HEK293T (cell line): Measurements from ENCODE around the gene DST.

Source experiments
- CTCF ChIA-PET: fragments of 350-600 bp; formaldehyde crosslinking; extraction: SDS; loops from one replicate; lab custom pipeline; 2021; ENCODE audit warnings: antibody characterized with exemption, inconsistent platforms; lab: Yijun Ruan, JAX
- POLR2A ChIA-PET: fragments of 350-600 bp; formaldehyde crosslinking; extraction: SDS; loops from one replicate; lab custom pipeline; 2020; ENCODE audit warnings: antibody characterized with exemption, inconsistent platforms; lab: Yijun Ruan, JAX
- DNase-seq: peaks from one replicate; pipeline ENCODE4 v3.0.0; 2012; ENCODE audit warnings: mixed read lengths; ENCODE audit errors: extremely low spot score
- ARNT ChIP-seq: fragments of 450-650 bp; IDR thresholded peaks from 2 replicates; pipeline ENCODE4 v1.6.1; 2017; ENCODE audit warnings: mild to moderate bottlenecking
- BHLHE40 ChIP-seq: fragments of 450-650 bp; IDR thresholded peaks from 2 replicates; pipeline ENCODE4 v1.6.1; 2016; ENCODE audit warnings: mild to moderate bottlenecking, moderate library complexity, borderline replicate concordance
- CTBP1 ChIP-seq: fragments of 450-650 bp; IDR thresholded peaks from 2 replicates; pipeline ENCODE4 v1.6.1; 2016; ENCODE audit warnings: borderline replicate concordance
- ELF4 ChIP-seq: fragments of 450-650 bp; IDR thresholded peaks from 2 replicates; pipeline ENCODE4 v1.6.1; 2017; ENCODE audit warnings: antibody characterized with exemption
- FOXA1 ChIP-seq: fragments of 450-650 bp; IDR thresholded peaks from 2 replicates; pipeline ENCODE4 v1.6.1; 2016; ENCODE audit warnings: mild to moderate bottlenecking
- FOXK2 ChIP-seq: fragments of 450-650 bp; IDR thresholded peaks from 2 replicates; pipeline ENCODE4 v1.6.1; 2016; ENCODE audit warnings: mild to moderate bottlenecking
- FOXM1 ChIP-seq: fragments of 450-650 bp; IDR thresholded peaks from 2 replicates; pipeline ENCODE4 v1.6.1; 2017; ENCODE audit warnings: mild to moderate bottlenecking, borderline replicate concordance
- HDGF ChIP-seq: fragments of 450-650 bp; IDR thresholded peaks from 2 replicates; pipeline ENCODE4 v1.6.1; 2017; ENCODE audit warnings: antibody characterized with exemption, borderline replicate concordance
- L3MBTL2 ChIP-seq: fragments of 450-650 bp; conservative IDR thresholded peaks from 2 replicates; pipeline ENCODE4 v1.6.1; 2016; ENCODE audit warnings: mild to moderate bottlenecking
- LEF1 ChIP-seq: fragments of 450-650 bp; IDR thresholded peaks from 2 replicates; pipeline ENCODE4 v1.6.1; 2017; ENCODE audit warnings: mild to moderate bottlenecking, borderline replicate concordance
- NFRKB ChIP-seq: fragments of 450-650 bp; IDR thresholded peaks from 2 replicates; pipeline ENCODE4 v1.6.1; 2016; ENCODE audit warnings: mild to moderate bottlenecking, moderate library complexity
- PKNOX1 ChIP-seq: fragments of 450-650 bp; IDR thresholded peaks from 2 replicates; pipeline ENCODE4 v1.6.1; 2016
- SP1 ChIP-seq: fragments of 450-650 bp; IDR thresholded peaks from 2 replicates; pipeline ENCODE4 v1.6.1; 2017
- SUZ12 ChIP-seq: fragments of 450-650 bp; IDR thresholded peaks from 2 replicates; pipeline ENCODE4 v1.6.1; 2016; ENCODE audit warnings: mild to moderate bottlenecking
- TARDBP ChIP-seq: fragments of 450-650 bp; IDR thresholded peaks from 2 replicates; pipeline ENCODE4 v1.6.1; 2016
- ZNF384 ChIP-seq: fragments of 450-650 bp; IDR thresholded peaks from 2 replicates; pipeline ENCODE4 v1.6.1; 2016

The DST gene

GRCh38 chr6:56652231-56652630 is 9.5 kb upstream of the DST start:
- TF ChIP-seq ARNT (no peak), FOXA1 (no peak), FOXK2 (no peak), TARDBP (no peak), SUZ12 (no peak), HDGF (no peak), BHLHE40 (no peak), L3MBTL2 (no peak), NFRKB (no peak), ELF4 (no peak), SP1 (no peak), CTBP1 (no peak), LEF1 (no peak), FOXM1 (no peak), ZNF384 (no peak), PKNOX1 (no peak)
- ChIA-PET CTCF (interaction anchor here (1.5 kb wide), 1 partner anchor 9 kb away, joined by 3 read pairs; no protein-coding TSS in a partner anchor), POLR2A (no interaction called here)
- no peak for DNase-seq

- no peak for TF ChIP-seq CTBP1
- TF ChIP-seq SP1: no peak
- no peak for TF ChIP-seq L3MBTL2
- no peak for TF ChIP-seq HDGF
- TF ChIP-seq ELF4: no peak
- no peak for TF ChIP-seq FOXK2
- TF ChIP-seq ARNT: no peak
- TF ChIP-seq BHLHE40: no peak
- TF ChIP-seq PKNOX1: no peak
- no peak for TF ChIP-seq LEF1
- TF ChIP-seq TARDBP: no peak
- TF ChIP-seq ZNF384: no peak
- TF ChIP-seq SUZ12: no peak
- ChIA-PET POLR2A (no interaction called here), CTCF (no interaction called here)
- no peak for DNase-seq
Observed at GRCh38 chr6:56650191-56650590, 7.5 kb upstream of the DST start.

GRCh38 chr6:56649782-56650181 is 7.1 kb upstream of the DST start:
- DNase-seq: no peak
- CTCF ChIA-PET: no interaction called here
- TF ChIP-seq PKNOX1 (no peak), SUZ12 (no peak), ARNT (no peak), ZNF384 (no peak), CTBP1 (no peak), NFRKB (no peak), BHLHE40 (no peak), FOXK2 (no peak), FOXM1 (no peak), L3MBTL2 (no peak), LEF1 (no peak), FOXA1 (no peak), SP1 (no peak), HDGF (no peak), ELF4 (no peak), TARDBP (no peak)
- POLR2A ChIA-PET: no interaction called here

GRCh38 chr6:56649053-56649769 is 6.5 kb upstream of the DST start:
- ChIA-PET POLR2A (no interaction called here), CTCF (no interaction called here)
- TF ChIP-seq ARNT (no peak), ZNF384 (no peak), HDGF (no peak), ELF4 (no peak), L3MBTL2 (no peak), SP1 (no peak), FOXM1 (no peak)
- no peak for DNase-seq

- ChIA-PET POLR2A (no interaction called here), CTCF (no interaction called here)
- no peak for DNase-seq
- TF ChIP-seq TARDBP (no peak), ARNT (no peak), FOXM1 (no peak), BHLHE40 (no peak), ZNF384 (no peak)
Observed at GRCh38 chr6:56647172-56647762, 4.6 kb upstream of the DST start.

GRCh38 chr6:56644366-56644765 is 1.7 kb upstream of the DST start:
- no peak for TF ChIP-seq FOXA1
- TF ChIP-seq SUZ12: no peak
- no peak for TF ChIP-seq ARNT
- TF ChIP-seq TARDBP: no peak
- TF ChIP-seq FOXM1: no peak
- TF ChIP-seq ZNF384: no peak
- TF ChIP-seq HDGF: no peak
- TF ChIP-seq NFRKB: no peak
- no peak for TF ChIP-seq PKNOX1
- no peak for TF ChIP-seq FOXK2
- no peak for TF ChIP-seq CTBP1
- TF ChIP-seq BHLHE40: no peak
- TF ChIP-seq LEF1: no peak
- TF ChIP-seq ELF4: no peak
- TF ChIP-seq SP1: no peak
- no peak for TF ChIP-seq L3MBTL2
- POLR2A ChIA-PET: no interaction called here
- CTCF ChIA-PET: interaction anchor here (1.3 kb wide), 1 partner anchor 114 kb away, joined by 4 read pairs; no protein-coding TSS in a partner anchor
- no peak for DNase-seq
